Measurements from ENCODE around the gene C10orf71. TPM values are rescaled to one million over a fixed set of nuclear protein-coding genes. Genes with fewer than 3 reads are reported as not detected.

Gene C10orf71
- total RNA-seq, 1 experiment from 2014 or later, result not detected

DNA sequence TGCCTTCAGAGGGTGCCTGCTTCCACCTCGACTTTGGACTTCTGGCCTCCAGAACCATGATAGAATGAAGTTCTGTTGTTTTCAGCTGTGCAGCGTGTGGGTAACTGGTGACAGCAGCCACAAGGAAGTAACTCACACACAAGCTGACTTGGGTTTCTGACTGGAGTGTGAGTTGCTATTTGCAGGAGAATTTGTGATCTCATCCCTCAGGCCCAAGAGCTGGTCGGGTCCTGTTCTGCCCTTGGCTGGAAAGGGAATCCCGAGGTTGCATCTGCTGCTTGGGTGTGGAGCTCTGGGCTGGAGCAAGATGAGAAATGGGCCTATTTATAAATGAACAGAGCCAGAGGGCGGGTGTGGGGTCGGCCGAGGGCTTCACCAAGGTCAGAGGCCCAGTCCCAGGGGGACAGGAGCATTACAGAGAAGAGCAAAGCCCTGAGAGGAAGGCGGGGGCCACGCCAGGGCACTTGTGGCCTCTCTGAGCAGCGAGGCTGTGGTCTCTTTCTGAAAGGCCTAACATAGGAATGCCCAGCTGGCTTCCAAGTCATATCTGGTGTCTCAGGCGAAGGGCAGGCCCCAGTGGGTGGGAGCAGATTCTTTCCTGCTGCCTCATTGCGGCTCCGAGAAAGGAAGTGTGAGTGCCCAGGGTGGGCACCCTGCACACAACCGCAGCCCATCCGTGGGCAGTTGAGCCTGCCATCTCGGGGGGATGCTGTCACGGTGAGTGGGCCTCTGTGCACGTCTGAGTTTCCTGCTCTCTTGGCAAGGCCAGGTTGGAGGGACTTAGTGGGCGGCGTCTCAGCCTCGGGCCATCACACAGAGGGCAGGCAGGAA is 26.5 kb upstream of the C10orf71 start:
- DNase-seq (ENCODE audit: low spot score), result no peak

DNA sequence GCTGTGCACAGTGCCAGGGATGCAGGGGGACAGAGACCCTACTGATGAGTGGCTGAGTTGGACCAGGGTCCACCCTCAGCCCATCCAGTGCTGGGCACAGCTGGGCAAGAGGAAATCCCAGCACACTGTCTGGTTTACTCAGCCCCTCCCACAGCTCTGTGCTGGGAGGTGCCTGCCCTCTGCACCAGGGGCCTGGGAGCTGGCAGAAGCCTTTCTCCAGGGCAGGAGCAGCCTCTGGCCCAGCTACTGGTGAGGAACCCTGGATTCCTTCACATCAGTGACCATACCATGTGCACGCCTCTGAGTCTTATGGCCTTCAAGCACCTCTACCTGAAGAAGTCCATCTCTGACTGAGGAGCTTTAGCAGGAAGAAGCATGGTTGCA is 25.9 kb upstream of the C10orf71 start:
- no peak for DNase-seq (ENCODE audit: low spot score)

- no peak for DNase-seq (ENCODE audit: low spot score)
These were observed 25.3 kb upstream of the C10orf71 start for GRCh38 chr10:49273626-49274025.

DNA sequence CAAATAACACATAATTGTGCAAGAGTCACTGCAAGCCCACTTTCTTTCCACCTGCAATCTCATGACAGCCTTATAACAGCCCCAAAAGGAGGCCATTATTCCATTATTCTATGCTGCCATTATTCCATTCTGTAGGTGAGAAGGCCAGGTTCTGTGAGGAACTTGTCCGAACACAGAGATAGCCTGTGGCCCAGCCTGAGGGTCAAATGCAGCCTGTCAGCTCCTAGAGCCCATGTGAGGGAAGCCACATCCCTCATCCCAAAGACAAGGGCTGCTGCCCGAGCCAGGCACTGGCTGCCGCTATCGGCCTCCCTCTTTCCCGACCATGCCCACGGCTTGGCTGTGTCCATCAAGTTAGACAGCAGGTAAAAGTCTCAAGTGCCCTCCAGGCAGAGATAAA is 24.1 kb upstream of the C10orf71 start:
- DNase-seq (ENCODE audit: low spot score), result no peak

GRCh38 chr10:49275896-49276295 is 23.1 kb upstream of the C10orf71 start:
- DNase-seq (ENCODE audit: low spot score), result no peak

DNA sequence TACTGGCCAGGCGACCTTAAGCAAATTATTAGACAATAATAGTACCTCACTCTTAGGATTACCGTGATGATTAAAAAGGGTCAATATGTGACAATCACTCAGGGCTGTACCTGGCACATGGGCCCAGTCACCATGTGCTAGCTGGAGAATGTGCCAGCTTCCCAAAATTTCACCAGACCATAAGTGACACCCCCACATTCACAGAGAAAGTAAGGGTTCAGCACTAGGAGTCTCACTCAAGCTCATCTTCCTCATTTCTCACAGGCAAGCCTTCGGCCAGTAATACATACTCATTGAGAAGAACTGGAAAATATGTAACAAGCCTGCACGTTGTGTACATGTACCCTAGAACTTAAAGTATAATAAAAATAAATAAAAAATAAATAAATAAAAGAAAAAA is 22.4 kb upstream of the C10orf71 start:
- DNase-seq (ENCODE audit: low spot score), result no peak

- DNase-seq (ENCODE audit: low spot score), result no peak
These were observed 21.0 kb upstream of the C10orf71 start for GRCh38 chr10:49277973-49278372.

GRCh38 chr10:49278497-49278981 is 20.4 kb upstream of the C10orf71 start:
- DNase-seq (ENCODE audit: low spot score), result no peak

DNA sequence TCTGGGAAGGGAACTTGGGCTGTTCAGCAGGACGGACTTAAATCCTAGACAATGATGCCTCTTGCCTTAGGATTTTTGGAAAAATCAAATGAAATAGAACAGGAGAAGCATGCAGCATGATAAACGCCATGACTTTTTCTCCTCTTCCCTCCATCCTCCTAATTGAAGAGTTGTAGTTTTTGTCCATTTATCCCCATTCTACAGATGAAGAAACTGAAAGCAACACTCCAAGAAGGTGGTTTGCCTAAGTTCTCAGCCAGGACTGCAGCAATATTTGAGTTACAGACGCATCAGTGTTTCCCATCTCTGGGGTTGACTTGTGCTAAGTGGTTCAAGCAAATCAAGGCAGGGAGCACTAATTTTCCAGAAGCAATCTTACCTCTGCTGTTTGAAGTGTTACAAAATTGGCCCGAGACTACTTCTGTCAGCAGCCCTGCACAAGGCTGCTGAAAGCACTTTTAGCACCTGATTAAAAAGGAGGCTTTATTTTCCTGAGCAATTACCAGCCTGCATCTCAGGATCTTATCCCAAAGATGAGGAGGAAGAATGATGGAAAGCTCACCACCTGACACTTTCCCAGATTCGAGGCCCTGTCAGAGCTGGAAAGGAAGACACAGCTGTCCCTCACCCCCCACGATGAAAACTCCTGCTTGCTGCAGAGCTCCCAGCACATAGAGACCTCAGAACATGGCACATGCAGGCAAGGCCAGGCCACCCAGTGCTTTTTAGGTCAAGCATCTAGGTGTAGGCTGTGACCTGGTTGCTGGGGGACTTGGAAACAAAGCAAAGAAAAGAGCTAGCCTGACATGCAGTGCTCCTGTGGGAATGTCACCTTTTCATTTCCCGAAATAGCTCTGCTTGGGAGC is 19.7 kb upstream of the C10orf71 start:
- DNase-seq (ENCODE audit: low spot score), result no peak

- DNase-seq (ENCODE audit: low spot score), result no peak
These were observed 19.0 kb upstream of the C10orf71 start for GRCh38 chr10:49280001-49280408.

- DNase-seq (ENCODE audit: low spot score), result no peak
These were observed 17.5 kb upstream of the C10orf71 start for GRCh38 chr10:49281461-49281860.

- DNase-seq (ENCODE audit: low spot score), result no peak
These were observed 16.7 kb upstream of the C10orf71 start for GRCh38 chr10:49282306-49282705.

GRCh38 chr10:49282879-49283341 is 16.1 kb upstream of the C10orf71 start:
- no peak for DNase-seq (ENCODE audit: low spot score)

- DNase-seq (ENCODE audit: low spot score), result no peak
These were observed 15.5 kb upstream of the C10orf71 start for GRCh38 chr10:49283491-49283890.

DNA sequence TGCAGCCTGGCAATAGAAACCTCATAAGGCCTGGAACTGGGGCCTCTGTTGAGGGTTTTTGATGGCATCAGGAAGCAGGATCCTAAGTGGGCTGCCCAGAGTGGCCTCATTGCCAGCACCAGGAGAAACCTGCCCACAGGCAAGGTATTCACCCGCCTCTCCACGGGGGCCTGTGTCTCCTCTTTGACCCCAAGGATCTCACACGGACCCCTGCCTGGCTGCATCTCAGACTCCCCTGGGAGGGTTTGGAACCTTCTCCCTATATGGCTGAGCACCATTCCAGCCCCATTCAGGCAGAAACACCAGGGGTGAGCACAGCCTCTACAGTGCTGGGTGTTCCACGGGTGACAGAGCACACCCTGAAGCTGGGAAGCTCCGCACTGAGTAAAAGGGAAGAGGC is 14.6 kb upstream of the C10orf71 start:
- no peak for DNase-seq (ENCODE audit: low spot score)

DNA sequence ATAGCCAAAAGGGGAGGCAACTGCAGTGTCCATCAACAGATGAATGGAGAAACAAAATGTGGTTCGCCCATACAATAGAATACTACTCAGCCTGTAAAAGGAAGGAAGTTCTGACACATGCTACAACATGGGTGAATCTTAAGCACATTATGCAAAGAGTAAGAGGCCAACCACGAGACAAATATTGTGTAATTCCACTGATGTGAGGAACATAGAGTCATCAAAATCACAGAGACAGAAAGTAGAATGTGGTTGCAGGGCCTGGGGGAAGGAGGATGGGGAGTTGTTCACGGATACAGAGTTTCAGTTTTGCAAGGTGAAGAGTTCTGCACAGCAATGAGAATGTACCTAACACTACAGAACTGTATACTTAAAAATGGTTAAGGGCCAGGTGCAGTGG is 13.7 kb upstream of the C10orf71 start:
- DNase-seq (ENCODE audit: low spot score), result no peak

GRCh38 chr10:49286686-49287085 is 12.3 kb upstream of the C10orf71 start:
- no peak for DNase-seq (ENCODE audit: low spot score)

- no peak for DNase-seq (ENCODE audit: low spot score)
These were observed 11.2 kb upstream of the C10orf71 start for GRCh38 chr10:49287689-49288340.

- no peak for DNase-seq (ENCODE audit: low spot score)
These were observed 10.5 kb upstream of the C10orf71 start for GRCh38 chr10:49288341-49289065.

- no peak for DNase-seq (ENCODE audit: low spot score)
These were observed 9.5 kb upstream of the C10orf71 start for GRCh38 chr10:49289480-49289879.

- DNase-seq (ENCODE audit: low spot score), result no peak
These were observed 8.8 kb upstream of the C10orf71 start for GRCh38 chr10:49290131-49290530.
